ENCODE data around the gene TPRG1L.
"Not testable (repeated sequence)": the region's sequence is repeated elsewhere in the genome, so short reads cannot be mapped to it uniquely, and the experiment has no call there.

The TPRG1L gene

GRCh38 chr1:3579626-3580025 lies 45.2 kb upstream of the TPRG1L start:
- no peak for DNase-seq (ENCODE audit: low read depth)
- no peak for TF ChIP-seq CTCF (IDR thresholded peaks at IDR 0.05; ENCODE audit: control insufficient read depth, insufficient read depth, low read depth, low read length, missing control alignments)
- H3K4me3 ChIP-seq (ENCODE audit: control insufficient read depth, low read depth, low read length): no peak overlapping the region

- DNase-seq (ENCODE audit: low read depth): no peak
- no peak overlapping the region for H3K4me3 ChIP-seq (ENCODE audit: control insufficient read depth, low read depth, low read length)
- TF ChIP-seq CTCF (IDR thresholded peaks at IDR 0.05; ENCODE audit: control insufficient read depth, insufficient read depth, low read depth, low read length, missing control alignments): no peak
Observed at GRCh38 chr1:3580231-3580630, 44.6 kb upstream of the TPRG1L start.

GRCh38 chr1:3581296-3582036 lies 43.3 kb upstream of the TPRG1L start:
- DNase-seq (ENCODE audit: low read depth): no peak
- TF ChIP-seq CTCF (IDR thresholded peaks at IDR 0.05; ENCODE audit: control insufficient read depth, insufficient read depth, low read depth, low read length, missing control alignments): no peak
- no peak overlapping the region for H3K4me3 ChIP-seq (ENCODE audit: control insufficient read depth, low read depth, low read length)

- not testable (repeated sequence) for H3K4me3 ChIP-seq (ENCODE audit: control insufficient read depth, low read depth, low read length); DNase-seq (ENCODE audit: low read depth)
Observed at GRCh38 chr1:3583751-3584150, 41.1 kb upstream of the TPRG1L start.

- no peak for DNase-seq (ENCODE audit: low read depth)
- no peak overlapping the region for H3K4me3 ChIP-seq (ENCODE audit: control insufficient read depth, low read depth, low read length)
- no peak for TF ChIP-seq CTCF (IDR thresholded peaks at IDR 0.05; ENCODE audit: control insufficient read depth, insufficient read depth, low read depth, low read length, missing control alignments)
Observed at GRCh38 chr1:3584915-3585314, 39.9 kb upstream of the TPRG1L start.

GRCh38 chr1:3585353-3585868 lies 39.4 kb upstream of the TPRG1L start:
- H3K4me3 ChIP-seq (ENCODE audit: control insufficient read depth, low read depth, low read length); DNase-seq (ENCODE audit: low read depth): not testable (repeated sequence)

- DNase-seq (ENCODE audit: low read depth): no peak
- no peak for TF ChIP-seq CTCF (IDR thresholded peaks at IDR 0.05; ENCODE audit: control insufficient read depth, insufficient read depth, low read depth, low read length, missing control alignments)
- H3K4me3 ChIP-seq (ENCODE audit: control insufficient read depth, low read depth, low read length): no peak overlapping the region
Observed at GRCh38 chr1:3585940-3586568, 38.8 kb upstream of the TPRG1L start.

Data from AG09309 (cell line).